Measurements from ENCODE around the gene CLSTN1. TPM values are rescaled to one million over a fixed set of nuclear protein-coding genes. Genes with fewer than 3 reads are reported as not detected.

CLSTN1 gene
- total RNA-seq, 3 donors from 2014 or later: 166 to 275 (median 224) TPM

- H3K36me3 ChIP-seq (ENCODE audit: low read depth): no peaks in the 10 kb centered on the region
- no peak for DNase-seq
- ATAC-seq: no peak
- TF ChIP-seq CTCF (IDR thresholded peaks at IDR 0.05): no peak
- intact Hi-C loops (cut with DNase I, micrococcal nuclease): no loop called here
- H3K9me3 ChIP-seq: no peaks in the 10 kb centered on the region
- peaks cover 31% of the 10 kb centered on the region for H3K4me1 ChIP-seq (ENCODE audit: low read depth)
- H3K4me3 ChIP-seq: no peak overlapping the region
These were observed 135.2 kb downstream of the CLSTN1 start for GRCh38 chr1:9688599-9688998.

- no peak for TF ChIP-seq CTCF (IDR thresholded peaks at IDR 0.05)
- intact Hi-C loops (cut with DNase I, micrococcal nuclease): no loop called here
- ATAC-seq (peak; percentile 26), DNase-seq (peak in 2 of 3 donors; percentile 41 to 54)
- H3K4me1 ChIP-seq (ENCODE audit: low read depth): peaks cover 31% of the 10 kb centered on the region
- no peak overlapping the region for H3K4me3 ChIP-seq
- H3K36me3 ChIP-seq (ENCODE audit: low read depth): no peaks in the 10 kb centered on the region
- no peaks in the 10 kb centered on the region for H3K9me3 ChIP-seq
These were observed 135.7 kb downstream of the CLSTN1 start for GRCh38 chr1:9687874-9688582.

GRCh38 chr1:9687120-9687873, 136.5 kb downstream of the CLSTN1 start:
- Histone ChIP-seq H3K4me1 (ENCODE audit: low read depth) (peaks cover 31% of the 10 kb centered on the region), H3K9me3 (no peaks in the 10 kb centered on the region), H3K36me3 (ENCODE audit: low read depth) (no peaks in the 10 kb centered on the region), H3K4me3 (no peak overlapping the region)
- peak; percentile 46 for ATAC-seq
- intact Hi-C loops (cut with DNase I, micrococcal nuclease): no loop called here
- peak; percentile 52 to 80 (median 62) for DNase-seq
- no peak for TF ChIP-seq CTCF (IDR thresholded peaks at IDR 0.05)

GRCh38 chr1:9684801-9685200, 139.0 kb downstream of the CLSTN1 start:
- TF ChIP-seq CTCF (IDR thresholded peaks at IDR 0.05): no peak
- no peak overlapping the region for H3K4me3 ChIP-seq
- peaks cover 23% of the 10 kb centered on the region for H3K4me1 ChIP-seq (ENCODE audit: low read depth)
- H3K36me3 ChIP-seq (ENCODE audit: low read depth): no peaks in the 10 kb centered on the region
- intact Hi-C loops (cut with DNase I, micrococcal nuclease): no loop called here
- no peak for DNase-seq
- ATAC-seq: no peak
- H3K9me3 ChIP-seq: no peaks in the 10 kb centered on the region

- intact Hi-C loops (cut with DNase I, micrococcal nuclease): no loop called here
- H3K36me3 ChIP-seq (ENCODE audit: low read depth): no peaks in the 10 kb centered on the region
- DNase-seq (no peak), ATAC-seq (no peak)
- no peak overlapping the region for H3K4me3 ChIP-seq
- no peak for TF ChIP-seq CTCF (IDR thresholded peaks at IDR 0.05)
- no peaks in the 10 kb centered on the region for H3K4me1 ChIP-seq (ENCODE audit: low read depth)
- H3K9me3 ChIP-seq: no peaks in the 10 kb centered on the region
These were observed 142.9 kb downstream of the CLSTN1 start for GRCh38 chr1:9680828-9681227.
